IMR-90 (cell line): ENCODE data around the gene NECTIN2. TPM values are rescaled to one million over a fixed set of nuclear protein-coding genes. Genes with fewer than 3 reads are reported as not detected.

Experiments used
- ATAC-seq: fragments of 200-7000 bp; cut with Tn5 transposase; 2 replicates; pipeline ENCODE4 v1.9.1; 2020; ENCODE audit warnings: low read depth, mild to moderate bottlenecking, moderate library complexity
- BruUV-seq: library from RNA; stranded (reverse); fragments of 400-500 nt; replicated peaks from 2 replicates; lab custom pipeline; 2021; lab: Mats Ljungman, UMichigan
- CTCF ChIA-PET: fragments of 300-600 bp; formaldehyde crosslinking; extraction: SDS; loops from one replicate; lab custom pipeline; 2021; ENCODE audit warnings: antibody characterized with exemption; lab: Yijun Ruan, JAX
- POLR2A ChIA-PET: fragments of 300-600 bp; sonication (Branson Sonifier 250); formaldehyde crosslinking; loops from one replicate; lab custom pipeline; 2022; ENCODE audit warnings: antibody characterized with exemption; ENCODE audit not compliant: unreplicated experiment; lab: Charles Lee
- DNase-seq: peaks from one replicate; pipeline ENCODE4 v3.0.0; 2013
- H2AFZ ChIP-seq: replicated peaks from 2 replicates; pipeline ENCODE3; 2013; ENCODE audit warnings: low read length, mild to moderate bottlenecking; ENCODE audit not compliant: poor library complexity
- H2AK5ac ChIP-seq: 2 replicates; pipeline ENCODE4 v1.6.1; 2013; ENCODE audit warnings: low read depth, low read length, inconsistent platforms
- H2AK9ac ChIP-seq: replicated peaks from 2 replicates; pipeline ENCODE3; 2013; ENCODE audit warnings: mild to moderate bottlenecking, low read depth, low read length, moderate library complexity; ENCODE audit not compliant: poor library complexity
- H2BK120ac ChIP-seq: 2 replicates; pipeline ENCODE4 v1.6.1; 2013; ENCODE audit warnings: low read depth, low read length, inconsistent platforms
- H2BK15ac ChIP-seq: 3 replicates; pipeline ENCODE4 v1.6.1; 2013; ENCODE audit warnings: low read depth, low read length, inconsistent platforms
- H2BK20ac ChIP-seq: 2 replicates; pipeline ENCODE4 v1.6.1; 2013; ENCODE audit warnings: low read depth, mild to moderate bottlenecking, inconsistent platforms, low read length, moderate library complexity
- H2BK5ac ChIP-seq: 2 replicates; pipeline ENCODE4 v1.6.1; 2013; ENCODE audit warnings: mild to moderate bottlenecking, low read depth, low read length, inconsistent platforms; ENCODE audit not compliant: poor library complexity, severe bottlenecking
- H3K14ac ChIP-seq: replicated peaks from 2 replicates; pipeline ENCODE4 v1.6.1; 2013; ENCODE audit warnings: low read depth, low read length, inconsistent platforms
- H3K18ac ChIP-seq: 2 replicates; pipeline ENCODE4 v1.6.1; 2013; ENCODE audit warnings: low read depth, low read length, control low read depth
- H3K23ac ChIP-seq: 2 replicates; pipeline ENCODE4 v1.6.1; 2013; ENCODE audit warnings: low read depth, low read length, inconsistent platforms
- H3K27ac ChIP-seq: 2 replicates; pipeline ENCODE4 v1.5.1; 2013; ENCODE audit warnings: mild to moderate bottlenecking, control low read depth, low read length; ENCODE audit not compliant: insufficient read depth
- H3K27me3 ChIP-seq: 2 replicates; pipeline ENCODE4 v1.6.1; 2013; ENCODE audit warnings: low read length; ENCODE audit not compliant: control insufficient read depth, insufficient read depth
- H3K36me3 ChIP-seq: 2 replicates; pipeline ENCODE4 v1.6.1; 2013; ENCODE audit warnings: low read length, mixed read lengths; ENCODE audit not compliant: control insufficient read depth, insufficient read depth
- H3K4ac ChIP-seq: 2 replicates; pipeline ENCODE4 v1.6.1; 2013; ENCODE audit warnings: low read depth, low read length, inconsistent platforms
- H3K4me1 ChIP-seq: 2 replicates; pipeline ENCODE4 v1.6.1; 2013; ENCODE audit warnings: low read length, mixed read lengths; ENCODE audit not compliant: control insufficient read depth, insufficient read depth
- H3K4me2 ChIP-seq: 2 replicates; pipeline ENCODE4 v1.6.1; 2013; ENCODE audit warnings: low read depth, mild to moderate bottlenecking, control low read depth, low read length, moderate library complexity
- H3K4me3 ChIP-seq: 2 replicates; pipeline ENCODE4 v1.5.1; 2013; ENCODE audit warnings: low read depth, mild to moderate bottlenecking, control low read depth, low read length, moderate library complexity; ENCODE audit not compliant: insufficient read depth
- H3K56ac ChIP-seq: 2 replicates; pipeline ENCODE4 v1.6.1; 2013; ENCODE audit warnings: low read length, inconsistent platforms; ENCODE audit not compliant: insufficient read depth; ENCODE audit errors: extremely low read depth
- H3K79me1 ChIP-seq, 2 experiments: 2 replicates each; pipeline ENCODE4 v1.6.1; 2013; ENCODE audit warnings: low read length in 2 of 2, inconsistent platforms in 1 of 2, low read depth in 1 of 2
- H3K9ac ChIP-seq: 2 replicates; pipeline ENCODE4 v1.6.1; 2013; ENCODE audit warnings: low read depth, low read length, control low read depth
- H3K9me1 ChIP-seq: 2 replicates; pipeline ENCODE4 v1.6.1; 2013; ENCODE audit warnings: low read length, inconsistent platforms; ENCODE audit not compliant: insufficient read depth
- H3K9me3 ChIP-seq: 2 replicates; pipeline ENCODE4 v1.6.1; 2013; ENCODE audit warnings: low read length; ENCODE audit not compliant: control insufficient read depth, insufficient read depth
- H4K20me1 ChIP-seq: 2 replicates; pipeline ENCODE4 v1.6.1; 2013; ENCODE audit warnings: low read length, inconsistent platforms; ENCODE audit not compliant: insufficient read depth
- H4K5ac ChIP-seq: 2 replicates; pipeline ENCODE4 v1.6.1; 2013; ENCODE audit warnings: mild to moderate bottlenecking, low read depth, low read length, control low read depth
- H4K8ac ChIP-seq, 2 experiments: 2 replicates each; pipeline ENCODE4 v1.6.1; 2013; ENCODE audit warnings: low read depth in 2 of 2, low read length in 2 of 2, control low read depth in 1 of 2, inconsistent platforms in 1 of 2
- H4K91ac ChIP-seq: 2 replicates; pipeline ENCODE4 v1.6.1; 2013; ENCODE audit warnings: low read depth, low read length, inconsistent platforms; ENCODE audit not compliant: insufficient read depth
- BHLHE40 ChIP-seq: fragments of 150-350 bp; IDR thresholded peaks from 2 replicates; pipeline ENCODE4 v1.6.1; 2016; ENCODE audit warnings: mild to moderate bottlenecking, low read depth, low read length
- CEBPB ChIP-seq: IDR thresholded peaks from 2 replicates; pipeline ENCODE4 v1.6.1; 2012; ENCODE audit warnings: low read depth, low read length, improper control_type of control experiment
- CHD1 ChIP-seq: IDR thresholded peaks from 2 replicates; pipeline ENCODE4 v1.6.1; 2012; ENCODE audit warnings: low read depth, low read length, improper control_type of control experiment
- CTCF ChIP-seq: conservative IDR thresholded peaks from 2 replicates; pipeline ENCODE4 v1.5.1; 2012; ENCODE audit warnings: mild to moderate bottlenecking, low read depth, low read length, improper control_type of control experiment
- ELK1 ChIP-seq: fragments of 150-350 bp; IDR thresholded peaks from 2 replicates; pipeline ENCODE4 v1.6.1; 2016; ENCODE audit warnings: low read depth, mild to moderate bottlenecking, low read length, moderate library complexity, borderline replicate concordance
- FOS ChIP-seq: fragments of 150-350 bp; IDR thresholded peaks from 2 replicates; pipeline ENCODE4 v1.6.1; 2016; ENCODE audit warnings: low read depth, low read length
- MAFK ChIP-seq: IDR thresholded peaks from 2 replicates; pipeline ENCODE4 v1.6.1; 2012; ENCODE audit warnings: low read depth, low read length, improper control_type of control experiment
- MXI1 ChIP-seq: IDR thresholded peaks from 2 replicates; pipeline ENCODE4 v1.6.1; 2012; ENCODE audit warnings: low read depth, mild to moderate bottlenecking, low read length, moderate library complexity, borderline replicate concordance
- RAD21 ChIP-seq: IDR thresholded peaks from 2 replicates; pipeline ENCODE4 v1.6.1; 2012; ENCODE audit warnings: low read length, improper control_type of control experiment
- RCOR1 ChIP-seq: IDR thresholded peaks from 2 replicates; pipeline ENCODE4 v1.6.1; 2012; ENCODE audit warnings: mild to moderate bottlenecking, low read length, improper control_type of control experiment; ENCODE audit not compliant: insufficient replicate concordance
- SMC3 ChIP-seq: fragments of 150-350 bp; IDR thresholded peaks from 2 replicates; pipeline ENCODE4 v1.6.1; 2016; ENCODE audit warnings: low read depth, mild to moderate bottlenecking, antibody characterized with exemption, low read length, moderate library complexity
- WGBS, 2 experiments: methylation state at CpG; one replicate each; pipeline versions ENCODE4 v1.1.5 to v1.1.7; 2013; ENCODE audit warnings: missing lambda C conversion rate in 2 of 2; ENCODE audit not compliant: insufficient read length in 1 of 2; ENCODE audit errors: extremely low coverage in 2 of 2; 5-methylcytosine and 5-hydroxymethylcytosine counted together
- dilution Hi-C: fragments of 300-500 bp; cut with HindIII; formaldehyde crosslinking; loops from one replicate; pipeline ENCODE4 v1.14.3; 2018; ENCODE audit warnings: low sequenced_read_pairs; ENCODE audit not compliant: unreplicated experiment
- in situ Hi-C: fragments of 300-500 bp; cut with MboI; formaldehyde crosslinking; loops from 3 replicates; pipeline ENCODE4 v1.14.3; 2019; ENCODE audit warnings: low sequenced_read_pairs, inconsistent platforms, mixed read lengths
- intact Hi-C: fragments of 100-400 bp; cut with micrococcal nuclease; formaldehyde crosslinking; loops from 2 replicates; pipeline ENCODE4 v1.10.0; 2022
- polyA plus RNA-seq, 3 experiments: library from polyadenylated mRNA; depleted of rRNA; stranded (reverse); fragments of >200 nt; gene quantifications; 2 replicates each; pipeline ENCODE4 v1.2.3, GENCODE V29; 2012; ENCODE audit warnings: low replicate concordance in 1 of 3
- total RNA-seq: library from RNA; depleted of rRNA; stranded (reverse); fragments of >200 nt; gene quantifications from 2 replicates; pipeline ENCODE4 v1.2.3, GENCODE V29; 2012
- TF ChIP-seq, protein P1 (sequence below): fragments of 150-350 bp; IDR thresholded peaks from 2 replicates; pipeline ENCODE4 v1.6.1; 2017; ENCODE audit warnings: mild to moderate bottlenecking, antibody characterized with exemption, low read length, low read depth

Gene NECTIN2
- total and polyA plus RNA-seq, 2 of the 4 experiments (the other 2 are of a cell fraction) = 77.8 to 170 TPM

DNA sequence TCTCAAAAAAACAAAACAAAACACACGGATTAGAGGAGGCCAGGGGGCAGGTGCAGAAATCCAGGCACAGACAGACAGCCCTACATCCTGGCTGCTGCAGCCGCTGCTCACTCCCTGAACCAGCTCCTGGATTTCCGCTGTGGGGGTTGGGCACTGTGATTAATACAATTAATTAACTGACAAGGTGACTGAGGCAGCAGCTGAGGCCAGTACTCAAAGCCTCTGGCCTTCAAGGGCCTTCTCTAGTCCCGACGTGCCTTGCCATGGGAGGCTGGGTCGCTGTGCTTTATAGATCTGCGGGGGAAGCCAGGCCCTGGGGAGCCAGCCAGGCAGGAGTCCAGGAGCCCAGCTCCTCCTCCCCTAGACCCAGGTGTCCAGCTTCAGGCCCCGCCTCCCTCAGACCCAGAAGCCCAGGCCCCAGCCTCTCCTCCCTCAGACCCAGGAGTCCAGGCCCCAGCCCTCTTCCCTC, 4.6 kb downstream of the NECTIN2 start:
- Histone ChIP-seq H3K79me1 (peaks cover 8 to 63% of the 10 kb centered on the region in 2 experiments; a peak in 3 of 4 replicates), H3K18ac (no peak overlapping the region), H3K27me3 (no peaks in the 10 kb centered on the region), H2AK5ac (no peak overlapping the region), H4K5ac (no peak overlapping the region), H2BK20ac (no peak overlapping the region), H2AFZ (no peak overlapping the region), H3K4me3 (no peak overlapping the region), H3K27ac (no peak overlapping the region), H3K36me3 (peaks cover 13% of the 10 kb centered on the region), H3K23ac (no peak overlapping the region), H3K9me1 (peaks cover 11% of the 10 kb centered on the region), H3K4me1 (peaks cover 12% of the 10 kb centered on the region), H3K9ac (no peak overlapping the region), H2BK15ac (no peak overlapping the region), H2BK120ac (no peak overlapping the region), H4K91ac (no peak overlapping the region), H4K8ac (no peak overlapping the region), H3K14ac (no peak overlapping the region), H3K4me2 (no peak overlapping the region), H3K56ac (no peak overlapping the region), H2BK5ac (no peak overlapping the region), H3K9me3 (no peaks in the 10 kb centered on the region), H3K4ac (no peak overlapping the region), H4K20me1 (peaks cover 74% of the 10 kb centered on the region), H2AK9ac (no peak overlapping the region)
- 71% methylated on average over 4 of the region's 8 CpGs; no CpG with 5 or more reads in 1 of the 2 experiments for WGBS, 2 experiments
- in situ Hi-C loops = no loop called here
- TF ChIP-seq CHD1 = no peak
- TF ChIP-seq MAFK = no peak
- no peak for TF ChIP-seq RAD21
- TF ChIP-seq RCOR1 = no peak
- no peak for TF ChIP-seq MXI1
- TF ChIP-seq CTCF = no peak
- no peak for TF ChIP-seq SMC3
- TF ChIP-seq CEBPB = no peak
- TF ChIP-seq, protein P1, sequence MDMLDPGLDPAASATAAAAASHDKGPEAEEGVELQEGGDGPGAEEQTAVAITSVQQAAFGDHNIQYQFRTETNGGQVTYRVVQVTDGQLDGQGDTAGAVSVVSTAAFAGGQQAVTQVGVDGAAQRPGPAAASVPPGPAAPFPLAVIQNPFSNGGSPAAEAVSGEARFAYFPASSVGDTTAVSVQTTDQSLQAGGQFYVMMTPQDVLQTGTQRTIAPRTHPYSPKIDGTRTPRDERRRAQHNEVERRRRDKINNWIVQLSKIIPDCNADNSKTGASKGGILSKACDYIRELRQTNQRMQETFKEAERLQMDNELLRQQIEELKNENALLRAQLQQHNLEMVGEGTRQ = no peak
- no peak for TF ChIP-seq ELK1
- TF ChIP-seq BHLHE40 = no peak
- TF ChIP-seq FOS = no peak
- ChIA-PET CTCF (no interaction called here), POLR2A (interaction anchor here (0.8 kb wide), 1 partner anchor 9 kb away, joined by 4 read pairs; no protein-coding TSS in a partner anchor)
- no TSS peak for BruUV-seq
- dilution Hi-C loops = no loop called here
- intact Hi-C loops = no loop called here
- DNase-seq = no peak
- no peak for ATAC-seq
